Choroid plexus epithelial cell (primary cell): ENCODE measurements around the gene EGFLAM.

Experiments
- DNase-seq: peaks from one replicate; pipeline ENCODE4 v3.0.0-alpha.2; 2010; ENCODE audit warnings: low read depth
- H3K4me3 ChIP-seq: 2 replicates; pipeline ENCODE4 v1.5.1; 2011; ENCODE audit warnings: low read depth, mild to moderate bottlenecking, control low read depth, low read length, moderate library complexity
- CTCF ChIP-seq: conservative IDR thresholded peaks from 2 replicates; pipeline ENCODE4 v1.5.1; 2011; ENCODE audit warnings: low read depth, mild to moderate bottlenecking, control low read depth, inconsistent platforms, low read length, moderate library complexity

Gene EGFLAM

GRCh38 chr5:38378579-38378978 lies 120.2 kb downstream of the EGFLAM start:
- no peak overlapping the region for H3K4me3 ChIP-seq
- no peak for TF ChIP-seq CTCF
- no peak for DNase-seq

- H3K4me3 ChIP-seq: no peak overlapping the region
- DNase-seq: peak; percentile 47
- TF ChIP-seq CTCF: no peak
Observed at GRCh38 chr5:38379350-38379937, 121.1 kb downstream of the EGFLAM start.

GRCh38 chr5:38380537-38380936 lies 122.2 kb downstream of the EGFLAM start:
- no peak for TF ChIP-seq CTCF
- no peak for DNase-seq
- no peak overlapping the region for H3K4me3 ChIP-seq

- no peak for TF ChIP-seq CTCF
- H3K4me3 ChIP-seq: no peak overlapping the region
- no peak for DNase-seq
Observed at GRCh38 chr5:38381361-38381760, 123.0 kb downstream of the EGFLAM start.

- peak; percentile 83 for DNase-seq
- H3K4me3 ChIP-seq: no peak overlapping the region
- TF ChIP-seq CTCF: peak; percentile 94
Observed at GRCh38 chr5:38382898-38383297, 124.5 kb downstream of the EGFLAM start.

- TF ChIP-seq CTCF: no peak
- no peak for DNase-seq
Observed at GRCh38 chr5:38383701-38384100, 125.3 kb downstream of the EGFLAM start.

GRCh38 chr5:38384396-38384795 lies 126.0 kb downstream of the EGFLAM start:
- no peak for DNase-seq
- no peak for TF ChIP-seq CTCF
- no peak overlapping the region for H3K4me3 ChIP-seq

More at GRCh38 chr5:38383701-38384100, 125.3 kb downstream of the EGFLAM start:
- H3K4me3 ChIP-seq: no peak overlapping the region
